HG03442 (cell line): Measurements from ENCODE around the gene COL18A1.

ENCODE experiments used
- ATAC-seq: cut with Tn5 transposase; IDR thresholded peaks from one replicate; pipeline ENCODE4 v1.9.1; 2021; ENCODE audit warnings: mild to moderate bottlenecking, moderate library complexity; ENCODE audit not compliant: unreplicated experiment

COL18A1 gene

DNA sequence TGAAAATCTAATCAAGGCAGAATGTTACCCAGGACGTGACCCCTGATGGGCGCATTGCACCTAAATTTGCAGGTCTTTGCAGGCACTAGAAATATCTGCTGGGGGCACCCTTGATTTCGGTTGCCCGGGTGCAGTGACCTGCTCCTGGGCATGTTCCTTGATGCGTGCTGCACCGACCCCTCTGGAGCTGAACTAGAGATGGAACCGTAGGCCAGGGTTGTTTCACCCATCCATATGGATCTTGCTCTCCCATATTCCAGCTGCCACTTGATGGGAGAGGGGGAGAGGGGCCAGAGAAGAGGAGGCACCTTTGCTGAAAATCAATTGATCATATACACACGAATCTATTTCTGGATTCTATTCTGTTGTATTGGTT lies 8.4 kb upstream of the COL18A1 start:
- ATAC-seq, result no peak

DNA sequence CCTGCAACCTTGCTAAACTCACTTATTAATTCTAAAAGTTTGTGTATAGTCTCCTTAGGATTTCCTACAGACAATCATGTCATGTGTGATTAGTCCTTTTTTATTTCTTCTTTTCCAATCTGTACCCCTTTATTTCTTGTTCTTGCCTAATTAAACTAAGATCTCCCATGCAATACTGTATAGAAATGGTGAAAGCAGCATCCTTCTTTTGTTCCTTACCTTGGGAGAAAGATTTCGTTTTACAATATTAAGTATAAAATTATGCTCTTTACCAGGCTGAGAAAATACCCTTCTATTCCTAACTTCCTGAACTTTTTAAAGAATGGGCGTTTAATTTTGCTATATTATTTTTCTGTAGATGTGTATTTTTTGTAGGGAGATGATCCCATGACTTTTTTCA lies 7.6 kb upstream of the COL18A1 start:
- no peak for ATAC-seq

DNA sequence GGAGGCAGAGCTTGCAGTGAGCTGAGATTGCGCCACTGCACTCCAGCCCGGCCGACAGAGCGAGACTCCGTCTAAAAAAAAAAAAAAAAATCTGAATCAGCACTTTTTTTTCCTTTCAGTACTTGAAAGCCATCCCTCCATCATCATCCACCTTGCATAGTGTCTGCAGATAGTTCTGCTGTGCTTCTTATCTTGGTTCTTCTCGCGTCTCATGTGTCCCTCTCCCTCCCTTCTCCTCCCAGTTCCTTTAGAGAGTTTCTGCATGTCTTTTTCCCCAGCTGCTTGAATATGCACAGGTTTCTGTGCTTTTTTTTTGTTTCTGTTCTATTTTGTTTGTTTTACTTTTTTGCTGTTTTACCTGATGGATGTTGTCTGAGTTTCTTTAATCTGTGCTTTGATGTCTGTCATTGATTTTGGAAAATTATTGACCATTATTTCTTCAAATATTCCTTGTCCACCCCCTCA lies 3.9 kb upstream of the COL18A1 start:
- no peak for ATAC-seq

DNA sequence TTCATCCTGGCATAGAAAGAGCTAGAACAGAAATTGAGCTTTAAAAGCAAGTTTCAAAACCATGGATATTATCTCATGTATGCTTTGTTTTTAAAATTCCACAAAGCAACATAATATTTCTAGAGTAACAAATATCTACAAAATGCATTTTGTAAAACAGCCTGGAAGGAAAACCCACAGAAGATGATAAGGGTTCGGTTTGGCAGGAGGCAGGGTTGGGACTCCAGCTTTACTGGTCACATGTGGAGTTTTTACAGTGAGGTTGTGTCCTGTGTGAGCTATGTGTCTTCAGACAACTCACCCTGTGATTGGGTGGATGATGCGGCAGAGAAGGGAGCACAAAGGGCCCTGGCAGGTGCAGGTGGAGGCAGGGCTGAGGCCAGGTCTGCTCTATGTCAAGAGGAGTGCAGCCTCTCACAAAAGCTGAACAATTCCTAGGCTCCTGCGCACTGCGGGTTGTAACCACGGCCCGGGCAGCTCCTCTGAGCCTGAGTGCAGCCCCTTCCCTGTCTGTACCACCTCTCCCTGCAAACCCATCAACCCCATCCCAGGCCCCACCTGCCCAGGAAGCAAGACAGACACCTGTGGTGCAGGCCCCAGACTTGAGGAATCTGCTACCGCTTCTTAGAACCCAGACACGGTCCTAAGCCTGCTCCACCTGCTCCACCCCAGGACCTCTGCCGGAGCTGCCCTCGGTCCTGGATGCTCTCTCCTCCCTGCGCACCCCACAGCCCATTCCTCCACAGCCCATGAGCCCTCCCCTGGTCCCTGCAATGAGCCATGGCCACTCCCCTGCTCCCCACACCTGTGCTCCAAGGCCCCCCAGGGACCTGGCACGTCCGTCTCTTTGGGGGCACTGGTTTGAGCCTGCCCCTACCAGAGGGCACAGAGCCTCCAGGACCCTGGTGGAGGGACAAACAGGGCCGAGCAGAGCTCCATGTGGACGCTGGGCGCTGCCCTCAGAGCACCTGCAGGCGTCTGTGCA lies 2.8 kb upstream of the COL18A1 start:
- ATAC-seq, result no peak

DNA sequence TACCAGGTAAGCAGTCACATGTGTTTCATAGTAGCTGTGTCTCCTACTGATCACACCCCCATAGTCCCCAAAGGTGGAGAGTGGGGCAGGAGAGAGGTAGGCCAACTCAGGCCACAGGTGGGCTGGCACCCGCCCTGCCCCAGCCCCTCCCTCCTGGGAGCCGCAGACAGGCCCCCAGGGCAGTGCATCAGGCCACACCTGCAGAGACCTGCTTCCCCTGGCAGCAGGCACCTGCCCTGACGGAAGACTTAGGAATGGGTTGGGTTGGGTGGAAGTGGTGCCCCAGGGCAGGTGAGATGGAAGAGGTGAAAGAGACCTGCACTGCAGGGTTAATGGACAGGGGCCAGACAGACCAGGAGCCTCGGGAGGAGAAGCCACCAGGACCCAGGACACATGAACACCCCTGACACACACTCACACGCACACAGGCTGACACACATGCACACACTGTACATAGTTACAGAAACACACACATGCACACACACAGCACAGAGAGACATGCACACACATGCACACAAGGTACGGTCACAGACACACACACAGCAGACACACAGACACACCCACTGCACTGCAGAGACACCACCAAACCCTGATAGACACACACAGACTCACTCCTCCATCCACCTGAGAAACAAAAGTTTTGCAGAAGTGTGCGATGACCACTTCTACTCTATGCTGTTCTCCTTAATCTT lies 1.7 kb upstream of the COL18A1 start:
- ATAC-seq, result no peak

DNA sequence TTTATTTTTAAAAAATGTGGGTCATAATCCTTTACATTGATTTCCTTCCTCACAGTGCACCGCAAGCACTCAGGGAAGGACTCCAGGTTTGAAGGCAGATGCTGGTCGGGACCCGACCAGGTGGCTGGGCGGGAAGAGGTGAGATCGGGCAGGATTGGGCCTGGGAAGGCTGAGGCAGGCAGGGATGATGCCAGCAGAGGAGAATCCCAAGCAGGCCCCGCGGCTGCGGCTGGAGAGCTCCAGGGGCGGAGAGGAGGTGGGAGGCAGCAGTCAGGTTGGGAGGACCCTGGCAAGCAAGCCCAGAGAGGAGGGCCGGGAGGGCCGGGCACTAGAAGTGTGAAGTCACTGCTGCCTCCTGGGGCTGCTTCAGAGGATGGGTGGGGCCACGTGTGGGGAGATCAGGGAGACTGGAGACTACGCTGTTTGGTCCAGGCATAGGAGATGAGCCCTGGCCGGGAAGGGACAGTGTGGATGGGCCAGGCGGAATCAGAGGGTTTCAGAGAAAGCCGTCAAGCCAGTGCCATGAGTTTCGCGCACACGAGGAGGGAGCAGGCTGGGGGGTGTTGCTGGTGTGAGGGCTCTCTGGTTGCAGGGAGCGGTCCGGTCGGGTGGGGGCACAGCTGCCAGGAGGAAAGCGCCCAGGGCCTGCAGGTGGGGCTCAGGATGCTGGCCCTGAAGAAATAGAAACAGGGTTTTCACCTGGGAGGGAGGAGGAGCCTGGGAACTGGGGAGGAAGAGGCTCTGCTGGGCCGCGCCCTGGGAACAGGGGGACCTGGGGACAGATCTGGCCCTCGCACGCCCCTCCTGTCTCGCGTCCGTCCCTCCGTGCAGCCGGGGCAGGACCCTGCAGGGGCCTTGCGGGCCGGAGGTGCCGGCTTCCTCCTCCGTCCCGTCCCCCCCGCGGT lies 888 bp upstream of the COL18A1 start:
- no peak for ATAC-seq

DNA sequence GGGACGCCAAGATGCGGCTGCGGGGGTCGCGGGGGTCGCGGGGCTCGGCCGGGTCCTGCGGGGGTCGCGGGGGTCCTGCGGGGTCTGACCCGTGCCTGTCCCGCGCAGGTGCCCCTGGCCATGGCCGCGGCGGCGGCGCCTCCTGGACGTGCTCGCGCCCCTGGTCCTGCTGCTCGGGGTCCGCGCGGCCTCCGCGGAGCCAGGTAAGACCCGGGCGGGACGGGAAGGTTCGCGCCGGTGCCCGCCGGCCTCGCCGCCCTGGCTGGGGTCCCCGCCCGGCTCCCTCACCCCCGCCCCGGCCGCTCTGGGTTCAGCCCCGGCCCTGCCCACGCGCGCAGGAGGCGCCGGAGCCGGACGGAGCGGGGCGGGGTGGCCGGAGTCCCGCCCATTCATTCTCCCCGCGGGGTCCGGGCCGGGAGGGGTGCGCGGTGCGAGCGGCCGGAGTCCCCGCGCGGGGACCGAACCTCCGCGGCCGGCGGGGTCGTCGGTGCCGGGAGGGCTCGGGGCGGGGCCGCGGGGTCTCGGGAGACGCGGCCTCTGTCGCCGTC lies 380 bp downstream of the COL18A1 start:
- no peak for ATAC-seq

DNA sequence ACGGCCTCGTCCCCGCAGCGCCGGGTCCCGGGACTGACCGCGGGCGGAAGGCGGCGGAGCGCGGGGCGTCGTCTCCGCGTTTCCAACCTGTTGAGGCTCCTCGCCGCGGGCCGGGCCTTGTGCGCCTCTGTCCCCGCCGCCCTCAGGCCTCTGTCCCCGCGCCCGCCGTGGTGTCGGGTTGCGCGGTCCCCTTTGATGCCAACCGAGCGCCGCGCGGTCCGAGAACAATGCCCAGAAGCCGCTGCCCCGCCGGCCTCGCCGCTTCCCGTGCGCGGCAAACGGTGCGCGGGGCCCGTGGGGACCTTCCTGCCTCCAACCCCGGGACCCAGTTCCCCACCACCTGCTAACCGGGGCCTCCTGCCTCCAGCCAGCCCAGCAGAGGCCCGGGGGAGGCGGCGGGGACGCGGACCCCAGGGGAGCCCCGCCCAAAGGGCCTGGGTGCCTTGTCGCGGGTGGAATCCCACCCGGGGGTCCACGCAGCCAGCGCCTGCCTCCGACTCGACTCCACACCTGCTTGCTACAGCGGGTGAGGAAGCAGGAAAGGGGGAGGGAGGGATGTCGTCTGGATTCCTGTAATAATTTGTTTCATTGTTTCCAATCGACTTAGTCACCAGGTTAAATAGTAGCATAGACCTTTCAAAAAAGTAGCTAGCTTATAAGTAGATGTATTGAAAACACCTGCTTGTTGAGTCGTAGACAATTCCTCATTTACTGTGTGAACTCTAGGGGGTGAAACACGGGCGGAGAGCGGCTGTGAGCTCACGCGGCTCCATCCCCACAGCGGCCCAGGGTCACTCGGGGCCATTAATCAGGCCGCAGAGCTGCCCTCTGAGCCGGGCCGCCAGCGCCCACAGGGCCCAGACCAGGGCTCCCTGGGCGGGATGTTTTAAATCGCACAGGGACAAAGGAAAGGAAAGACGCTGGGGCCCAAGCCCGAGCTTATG lies 1.1 kb downstream of the COL18A1 start:
- ATAC-seq, result no peak

DNA sequence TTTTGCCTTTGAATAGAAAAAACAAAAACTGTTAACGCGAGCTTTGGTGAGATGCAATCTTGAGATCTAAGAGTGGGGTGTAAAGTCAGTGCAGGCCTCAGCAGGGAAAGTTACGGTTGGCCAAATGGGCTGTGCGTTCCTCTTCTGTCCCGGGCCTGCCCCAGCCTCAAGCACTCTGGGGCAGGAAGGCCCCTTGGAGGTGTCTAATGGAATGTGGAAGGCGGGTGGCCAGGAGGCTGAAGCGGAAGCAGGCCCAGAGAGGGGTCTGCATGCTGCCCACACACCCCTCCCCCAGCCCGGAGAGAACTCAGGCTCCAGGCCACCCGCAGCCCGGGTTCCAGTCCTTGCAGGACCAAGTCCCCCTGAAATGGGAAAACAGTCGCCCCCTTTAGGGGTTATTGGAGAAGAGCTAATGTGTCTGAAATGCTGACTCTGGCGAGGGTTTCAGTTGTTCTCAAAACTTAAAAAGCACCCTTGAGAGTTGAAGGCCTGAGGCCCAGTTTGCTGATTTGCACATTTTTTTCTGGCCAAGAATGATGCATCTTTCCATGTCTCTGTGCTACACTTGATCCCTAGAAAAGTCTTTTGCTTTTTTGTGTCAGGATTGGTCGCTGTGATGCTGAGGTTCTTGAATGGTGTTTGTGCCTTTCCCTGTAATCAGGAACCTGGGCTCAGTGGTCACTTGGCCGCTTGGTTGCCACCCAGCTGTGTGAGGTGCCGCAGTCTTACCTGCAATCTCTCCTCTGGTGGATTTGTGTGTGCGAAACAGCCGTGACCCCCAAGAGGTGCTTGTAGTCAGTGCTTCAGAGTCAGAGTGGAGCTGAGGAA lies 2.0 kb downstream of the COL18A1 start:
- ATAC-seq, result no peak

DNA sequence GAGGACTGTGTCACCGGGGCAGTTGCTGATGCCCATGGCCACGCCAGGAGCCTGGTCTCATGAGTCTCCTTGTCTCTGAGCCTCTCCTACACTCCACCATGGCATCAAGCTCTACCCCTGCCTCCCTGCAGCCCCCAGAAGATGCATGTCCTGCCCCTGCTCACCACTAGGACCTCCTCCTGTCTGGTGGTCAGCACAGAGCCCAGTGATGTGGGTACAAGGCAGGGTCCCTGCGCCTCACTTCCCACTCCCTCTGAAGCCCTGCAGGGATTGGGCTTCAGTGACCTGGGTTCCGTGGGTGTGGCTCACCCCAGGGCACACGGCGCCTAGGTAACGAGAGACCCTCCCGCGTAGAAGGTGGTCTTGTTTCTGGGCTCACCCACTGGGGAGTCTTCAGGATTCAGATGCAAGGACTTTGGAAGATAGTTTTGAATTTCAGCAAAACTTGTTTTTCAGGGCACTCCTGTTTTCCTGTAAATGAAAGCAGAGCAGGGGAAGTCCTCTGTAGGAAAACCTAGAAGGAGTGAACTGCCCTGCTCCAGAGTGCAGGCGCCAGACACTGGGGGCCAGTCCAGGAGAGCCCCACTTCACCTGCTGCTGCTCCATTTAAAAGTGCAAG lies 2.8 kb downstream of the COL18A1 start:
- no peak for ATAC-seq

DNA sequence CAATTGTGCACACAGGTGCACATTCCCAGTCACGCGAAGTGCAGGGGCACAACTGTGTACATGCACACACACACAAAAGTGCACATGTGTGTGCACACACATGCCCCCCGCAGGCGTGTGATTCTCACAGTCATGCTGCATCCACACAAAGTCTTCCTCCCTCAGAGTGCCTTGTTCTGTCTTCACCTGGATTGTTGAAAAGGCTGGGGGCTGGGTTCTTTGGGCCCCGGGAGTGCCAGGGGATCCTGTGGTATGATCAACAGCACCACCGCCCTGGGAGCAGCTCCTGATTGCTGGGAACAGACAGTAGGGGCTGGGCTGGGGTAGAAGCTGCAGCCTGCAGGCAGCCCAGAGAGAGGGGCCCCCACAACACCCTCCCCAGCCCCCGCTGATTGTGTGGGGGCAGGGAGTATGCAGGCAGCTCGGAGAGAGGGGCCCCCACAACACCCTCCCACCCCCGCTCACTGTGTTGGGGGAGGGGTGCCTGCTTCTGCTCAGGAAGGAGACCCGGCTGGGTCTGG lies 3.4 kb downstream of the COL18A1 start:
- no peak for ATAC-seq

DNA sequence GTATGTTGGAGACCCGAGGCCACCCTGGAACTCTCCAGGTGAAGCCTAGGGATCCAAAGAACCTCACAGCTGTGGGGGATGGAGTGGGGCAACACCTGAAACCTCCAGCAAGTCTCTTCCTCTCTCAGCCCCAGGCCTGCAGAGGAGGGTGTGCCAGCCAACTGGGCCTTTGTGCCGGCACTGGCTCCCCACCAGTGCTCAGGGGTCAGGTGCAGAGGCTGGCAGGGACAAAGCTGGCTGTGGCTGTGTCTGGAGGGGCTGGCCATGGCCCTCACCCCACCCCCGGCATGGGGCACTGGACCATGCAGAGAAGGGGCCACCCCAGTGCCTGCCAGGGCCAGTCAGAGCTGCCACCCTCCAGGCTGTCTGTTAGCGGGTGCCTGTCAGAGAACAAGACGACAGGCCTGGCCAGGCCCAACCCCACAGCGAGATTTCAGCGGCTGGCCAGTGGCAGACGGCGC lies 3.9 kb downstream of the COL18A1 start:
- ATAC-seq, result no peak

DNA sequence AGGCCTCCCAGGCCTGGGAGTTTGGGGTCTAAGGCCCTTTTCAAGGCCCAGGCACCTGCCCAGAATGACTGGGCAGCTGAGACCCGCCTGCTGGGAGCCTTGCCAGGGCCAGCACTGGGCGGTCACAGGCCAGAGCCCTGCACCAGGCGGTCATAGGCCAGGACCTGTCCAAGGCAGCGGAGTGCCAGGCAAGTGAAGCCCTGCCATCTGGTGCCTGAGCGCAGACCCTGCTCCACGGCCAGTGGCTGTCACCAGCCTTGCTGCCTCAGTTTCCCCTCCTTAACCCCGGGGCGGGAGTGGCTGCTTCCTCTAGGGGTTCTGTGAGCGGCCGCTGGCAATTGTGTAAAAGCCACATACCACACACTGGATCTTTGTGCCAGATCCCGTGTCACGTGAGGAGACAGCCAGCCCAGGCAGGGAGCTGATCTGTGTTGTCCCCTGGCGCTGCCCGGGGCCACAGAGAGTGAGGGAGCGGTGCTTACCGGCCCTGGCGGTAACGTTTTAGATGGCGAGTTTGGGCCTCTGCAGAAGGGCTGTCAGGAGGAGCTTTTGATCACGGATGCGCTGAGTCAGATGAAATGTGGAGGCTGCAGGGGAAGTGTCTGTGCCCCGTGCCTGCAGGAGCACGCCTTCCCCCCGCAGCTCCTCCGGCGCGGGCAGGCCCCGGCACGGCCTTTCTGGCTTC lies 4.6 kb downstream of the COL18A1 start:
- no peak for ATAC-seq

DNA sequence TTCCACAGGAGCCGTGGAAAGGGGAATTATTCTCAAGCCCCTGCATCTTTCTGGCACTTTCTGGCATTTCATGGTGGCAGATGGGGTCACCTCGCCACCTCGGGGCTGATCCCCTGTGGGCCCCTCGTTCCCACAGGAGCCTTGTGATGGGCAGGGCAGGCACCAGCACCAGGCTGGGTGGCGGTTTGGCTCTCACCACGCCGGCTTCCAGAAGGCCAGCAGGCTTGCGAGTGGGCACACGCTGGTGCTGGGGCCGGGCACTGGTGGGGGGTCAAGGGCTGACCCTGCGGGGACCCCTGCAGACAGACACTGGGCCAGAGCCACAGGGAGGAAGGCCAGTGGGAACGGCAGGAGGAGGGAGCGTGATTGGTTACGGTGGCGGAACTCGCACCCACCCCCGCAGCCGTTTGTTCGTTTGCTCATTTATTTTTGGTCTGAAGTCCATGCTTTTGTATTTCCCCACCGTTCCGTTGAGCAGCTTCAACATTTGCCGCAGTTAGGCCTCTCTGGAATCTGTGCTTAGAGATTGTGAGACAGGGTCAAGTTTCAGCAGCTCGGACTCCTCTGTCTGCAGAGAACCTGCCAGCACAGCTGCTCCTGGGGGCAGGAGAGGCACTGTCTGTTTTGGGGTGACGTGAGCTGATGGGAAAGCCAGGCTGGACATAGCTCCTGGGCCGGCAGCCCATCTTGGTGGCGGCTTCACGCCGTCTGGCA lies 5.3 kb downstream of the COL18A1 start:
- no peak for ATAC-seq

DNA sequence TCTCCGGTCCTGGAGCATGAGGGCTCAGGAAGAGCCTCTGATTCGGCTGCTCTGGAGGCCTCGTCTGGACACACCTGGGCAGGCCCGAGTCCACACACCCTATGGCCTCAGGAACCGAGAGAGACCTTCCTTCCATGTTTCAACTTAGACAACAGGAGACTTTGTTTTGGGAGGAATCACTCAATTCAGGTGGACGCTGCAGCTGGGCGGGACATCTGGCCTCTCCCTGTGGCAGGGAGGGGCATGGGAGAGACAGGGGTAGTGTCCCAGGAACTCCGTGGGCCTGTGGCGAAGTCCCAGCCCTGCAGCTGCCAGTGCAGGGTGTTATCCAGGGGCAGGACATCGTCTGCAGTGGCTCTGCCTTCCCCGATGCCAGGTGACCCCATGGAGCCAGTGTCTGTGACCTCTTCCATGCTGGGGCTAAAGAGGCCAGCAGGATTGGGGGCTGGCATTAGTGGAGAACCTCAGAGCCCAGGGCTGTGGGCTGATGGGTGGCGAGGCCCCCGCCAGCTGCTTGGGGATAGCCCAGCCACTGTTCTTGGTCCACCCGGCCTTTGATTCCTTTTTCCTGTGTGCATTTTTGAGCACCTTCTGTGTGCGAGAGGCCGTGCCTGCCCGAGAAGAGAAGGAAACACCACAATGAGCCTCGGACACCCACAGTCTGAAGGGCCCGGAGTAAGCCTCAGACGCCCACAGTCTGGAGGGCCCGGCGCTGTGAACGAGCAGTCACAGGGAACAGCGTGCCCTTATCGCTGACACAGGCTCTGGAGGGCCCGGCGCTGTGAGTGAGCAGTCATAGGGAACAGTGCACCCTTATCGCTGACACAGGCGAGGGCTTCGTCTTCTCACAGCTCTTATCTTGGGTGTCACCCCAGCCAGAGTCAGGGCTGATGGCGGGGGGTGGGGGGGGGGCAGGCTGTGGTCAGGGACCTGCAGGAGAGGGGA lies 6.2 kb downstream of the COL18A1 start:
- no peak for ATAC-seq

DNA sequence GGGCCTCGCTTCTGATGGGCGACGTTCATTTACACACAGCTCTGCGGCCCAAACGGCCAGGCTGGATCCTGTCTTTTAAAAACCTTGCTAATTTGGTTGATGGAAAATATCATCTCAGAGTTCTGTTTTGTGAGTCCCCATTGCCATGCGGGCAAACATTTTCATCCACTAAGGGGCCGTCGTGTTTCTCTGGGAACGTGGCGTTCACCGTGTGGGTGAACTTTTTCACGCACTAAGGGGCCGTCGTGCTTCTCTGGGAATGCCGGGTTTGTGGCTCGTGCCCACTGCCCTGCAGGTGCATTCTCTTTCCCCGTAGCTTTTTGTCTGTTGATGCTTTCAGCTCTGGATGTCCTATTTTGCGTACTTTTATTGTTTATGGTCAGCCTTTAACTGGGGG lies 6.8 kb downstream of the COL18A1 start:
- ATAC-seq, result no peak
